Superior temporal gyrus (tissue), 1 donor: ENCODE data around the gene STMN3.
"Not testable (repeated sequence)": the region's sequence is repeated elsewhere in the genome, so short reads cannot be mapped to it uniquely, and the experiment has no call there.

Source experiments
- DNase-seq: peaks from one replicate; pipeline ENCODE4 v3.0.0-alpha.2; 2016; ENCODE audit errors: extremely low spot score

STMN3 gene

DNA sequence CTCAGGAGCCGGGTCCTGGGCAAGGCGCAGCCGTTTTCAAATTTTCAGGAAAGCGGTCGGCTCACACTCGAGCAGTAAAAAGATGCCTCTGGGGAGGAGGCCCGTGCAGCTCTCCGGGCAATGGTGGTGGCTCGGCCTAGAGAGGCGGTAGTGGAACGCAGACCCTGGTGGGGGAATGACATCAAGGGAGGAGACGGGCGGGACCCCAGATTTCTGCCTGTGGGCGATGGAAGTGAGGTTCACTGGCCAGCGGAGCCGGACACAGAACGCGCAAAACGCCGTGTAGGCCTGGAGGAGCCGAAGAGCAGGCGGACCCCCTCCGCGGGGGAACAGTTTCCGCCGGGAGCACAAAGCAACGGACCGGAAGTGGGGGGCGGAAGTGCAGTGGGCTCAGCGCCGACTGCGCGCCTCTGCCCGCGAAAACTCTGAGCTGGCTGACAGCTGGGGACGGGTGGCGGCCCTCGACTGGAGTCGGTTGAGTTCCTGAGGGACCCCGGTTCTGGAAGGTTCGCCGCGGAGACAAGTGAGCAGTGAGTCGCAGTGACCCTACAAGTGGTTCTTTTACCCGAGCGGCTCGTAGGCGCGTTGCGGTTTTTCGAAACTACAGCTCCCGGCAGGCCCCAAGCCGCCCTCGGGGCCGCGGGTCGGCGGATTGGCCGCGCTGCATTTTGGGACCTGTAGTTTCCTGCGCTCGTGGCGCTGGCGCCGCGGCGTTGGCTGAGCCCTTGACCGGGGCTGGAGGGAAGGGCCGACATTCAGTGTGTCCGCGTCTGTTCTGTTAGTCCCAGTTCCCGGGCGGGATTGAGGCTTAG, 4.9 kb upstream of the STMN3 start, which contains the start of gene RTEL1:
Gene RTEL1 (plus strand): TSS at position 376 of the 812 bp plus-strand sequence. CDS start 1,091 bp downstream, outside the sequence.
- peak; percentile 94 for DNase-seq

DNA sequence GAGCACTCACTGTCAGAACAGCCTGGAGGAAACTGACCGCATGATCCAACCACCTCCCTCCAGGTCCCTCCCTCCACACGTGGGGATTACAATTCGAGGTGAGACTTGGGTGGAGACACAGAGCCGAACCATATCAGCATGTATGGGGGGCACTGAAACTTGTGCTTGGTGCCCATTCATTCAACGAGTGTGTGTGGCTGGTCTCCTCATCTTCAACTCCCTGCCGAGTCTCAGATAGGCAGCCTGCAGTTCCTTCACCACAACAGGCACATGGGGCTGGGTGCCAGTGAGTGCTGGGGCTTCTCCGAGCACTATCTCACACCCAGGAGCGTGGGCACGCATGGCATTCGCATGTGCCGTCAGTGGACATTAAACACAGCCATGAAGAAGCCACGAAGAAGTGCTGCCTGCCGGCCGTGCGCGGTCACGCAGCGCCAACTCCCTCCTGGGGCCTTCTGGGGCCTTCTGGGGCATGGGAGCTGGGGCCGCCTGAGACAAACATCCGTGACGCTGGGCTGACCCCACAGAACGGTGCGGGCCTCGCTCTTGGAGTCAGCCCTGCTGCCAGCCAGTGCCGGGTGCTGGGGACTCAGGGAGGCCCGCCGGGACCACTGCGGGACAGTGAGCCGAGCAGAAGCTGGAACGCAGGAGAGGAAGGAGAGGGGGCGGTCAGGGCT, 4.2 kb upstream of the STMN3 start:
- no peak for DNase-seq

DNA sequence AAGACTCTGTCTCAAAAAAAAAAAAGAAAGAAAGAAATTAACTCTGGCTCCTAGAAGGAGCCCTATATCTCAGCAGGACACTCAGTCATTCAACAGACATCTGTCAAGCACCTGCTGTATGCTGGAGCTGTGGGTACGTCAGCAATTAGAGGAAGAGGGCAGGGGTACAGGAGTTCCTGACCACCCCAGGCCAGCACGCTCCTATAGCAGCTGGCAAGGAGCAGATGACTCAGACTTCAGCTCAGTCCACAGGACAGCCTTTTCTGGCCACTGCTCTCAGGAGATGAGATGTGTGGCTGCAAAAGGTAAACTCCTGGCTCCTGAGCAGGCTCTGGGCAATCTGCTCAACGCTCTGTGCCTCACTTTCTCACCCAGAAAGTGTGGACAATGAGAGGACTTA, 3.2 kb upstream of the STMN3 start:
- DNase-seq: no peak

DNA sequence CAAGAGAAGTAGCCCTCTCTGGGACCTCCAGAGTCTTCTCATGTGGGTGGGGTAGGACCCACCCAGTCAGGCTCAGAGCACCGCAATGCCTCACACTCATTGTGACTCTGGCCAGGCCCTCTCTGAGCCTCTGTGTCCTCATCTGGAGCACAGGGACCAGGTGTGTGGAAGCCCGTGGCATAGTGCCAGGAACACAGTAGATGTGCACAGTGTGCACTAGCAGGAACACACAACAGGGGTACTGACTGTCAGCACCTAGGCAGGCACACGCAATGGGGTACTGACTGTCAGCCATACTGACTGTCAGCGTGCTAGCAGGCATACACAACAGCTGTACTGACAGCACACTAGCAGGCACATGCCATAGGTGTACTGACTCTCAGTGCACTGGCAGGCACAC, 2.0 kb upstream of the STMN3 start:
- DNase-seq: no peak

DNA sequence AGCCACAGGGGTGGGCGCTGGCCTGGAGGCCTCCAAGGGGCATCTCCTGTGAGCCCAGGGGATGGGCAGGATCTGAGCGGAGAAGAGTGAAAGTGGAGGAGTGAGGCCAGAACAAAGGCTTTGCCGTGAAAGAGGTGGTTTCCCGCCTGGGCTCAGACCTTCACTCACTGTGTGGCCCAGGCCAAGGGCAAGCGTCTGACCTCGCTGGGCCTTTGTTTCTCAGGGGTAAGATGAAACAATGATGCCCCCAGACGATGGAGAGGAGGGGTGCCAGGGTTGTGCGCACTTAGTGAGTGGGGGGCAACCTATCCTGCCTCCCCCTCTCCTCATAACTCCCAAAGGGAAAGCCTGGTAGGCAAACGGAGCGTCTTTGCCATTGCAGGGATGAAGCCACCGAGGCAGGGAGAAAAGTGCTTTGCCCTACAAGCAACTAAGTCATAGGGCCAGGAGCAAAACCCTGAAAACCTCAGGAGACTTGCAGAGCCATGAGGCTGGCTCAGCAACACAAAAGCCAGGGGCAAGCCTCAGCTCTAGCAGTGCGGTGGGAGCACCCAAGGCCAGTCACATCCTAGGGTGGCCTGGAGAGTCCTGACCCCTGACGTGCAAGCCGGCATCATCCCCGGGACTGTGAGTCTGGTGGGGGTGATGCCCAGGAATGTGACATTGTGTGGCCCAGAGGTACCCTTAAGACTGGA, 897 bp upstream of the STMN3 start:
- DNase-seq: no peak

DNA sequence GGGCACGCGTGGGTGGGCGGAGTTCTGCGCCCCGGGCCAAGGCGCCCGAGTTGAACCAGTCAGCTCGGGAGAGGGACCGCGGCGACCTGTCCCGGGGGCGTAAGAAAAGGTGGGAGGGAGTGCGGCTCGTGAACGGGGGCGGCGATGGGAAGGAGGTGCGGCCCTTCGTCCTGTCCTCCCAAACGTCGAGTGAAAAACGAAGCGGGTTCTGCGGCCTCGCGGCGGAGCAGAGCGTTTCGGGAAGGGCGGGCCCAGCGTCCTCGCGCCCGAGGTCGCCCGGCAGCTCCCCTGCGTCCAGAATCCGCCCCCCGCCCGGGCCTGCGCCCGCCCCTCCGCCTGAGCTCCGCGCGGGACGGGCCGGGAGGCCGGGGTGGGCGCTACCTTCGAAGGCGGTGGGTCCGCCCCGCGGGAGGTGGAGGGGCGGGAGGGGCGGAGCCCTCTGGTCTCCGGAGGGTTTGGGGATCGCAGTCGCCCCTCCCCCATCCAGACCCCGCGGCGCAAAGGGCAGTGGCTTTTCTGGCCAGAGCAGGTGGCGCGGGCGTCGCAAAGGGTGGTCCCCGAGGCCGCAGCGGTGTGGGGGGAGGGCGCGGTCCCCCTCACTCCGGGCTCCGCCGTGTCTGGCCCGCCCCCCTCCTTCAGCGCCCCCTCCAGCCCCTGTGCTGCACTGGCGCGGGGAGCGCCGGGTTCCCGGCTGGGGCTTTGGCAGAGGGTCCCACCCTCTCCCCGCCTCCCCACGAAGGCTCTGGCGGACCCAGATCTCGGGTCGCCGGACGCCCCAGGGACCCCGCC, 838 bp downstream of the STMN3 start:
- DNase-seq: no peak

DNA sequence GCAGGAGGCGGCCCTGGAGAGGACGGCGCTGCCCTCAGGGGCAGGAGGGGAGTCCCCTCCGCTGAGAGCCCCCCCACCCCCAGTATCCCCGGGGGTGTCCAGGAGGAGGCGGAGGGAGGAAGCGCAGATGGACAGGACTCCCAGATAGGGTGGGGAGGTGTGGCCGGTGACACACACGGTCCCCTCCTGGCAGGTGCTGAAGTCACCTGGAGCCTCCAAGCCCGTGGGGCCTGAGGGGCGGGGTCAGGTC, 1.4 kb downstream of the STMN3 start:
- DNase-seq: no peak

DNA sequence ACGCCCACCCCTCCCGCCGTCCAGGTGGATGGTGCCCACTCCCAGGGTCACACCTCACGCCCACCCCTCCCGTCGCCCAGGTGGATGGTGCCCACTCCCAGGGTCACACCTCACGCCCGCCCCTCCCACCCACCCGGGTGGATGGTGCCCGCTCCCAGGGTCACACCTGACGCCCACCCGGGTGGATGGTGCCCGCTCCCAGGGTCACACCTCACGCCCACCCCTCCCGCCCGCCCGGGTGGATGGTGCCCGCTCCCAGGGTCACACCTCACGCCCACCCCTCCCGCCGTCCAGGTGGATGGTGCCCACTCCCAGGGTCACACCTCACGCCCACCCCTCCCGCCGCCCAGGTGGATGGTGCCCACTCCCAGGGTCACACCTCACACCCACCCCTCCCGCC, 2.7 kb downstream of the STMN3 start:
- not testable (repeated sequence) for DNase-seq

DNA sequence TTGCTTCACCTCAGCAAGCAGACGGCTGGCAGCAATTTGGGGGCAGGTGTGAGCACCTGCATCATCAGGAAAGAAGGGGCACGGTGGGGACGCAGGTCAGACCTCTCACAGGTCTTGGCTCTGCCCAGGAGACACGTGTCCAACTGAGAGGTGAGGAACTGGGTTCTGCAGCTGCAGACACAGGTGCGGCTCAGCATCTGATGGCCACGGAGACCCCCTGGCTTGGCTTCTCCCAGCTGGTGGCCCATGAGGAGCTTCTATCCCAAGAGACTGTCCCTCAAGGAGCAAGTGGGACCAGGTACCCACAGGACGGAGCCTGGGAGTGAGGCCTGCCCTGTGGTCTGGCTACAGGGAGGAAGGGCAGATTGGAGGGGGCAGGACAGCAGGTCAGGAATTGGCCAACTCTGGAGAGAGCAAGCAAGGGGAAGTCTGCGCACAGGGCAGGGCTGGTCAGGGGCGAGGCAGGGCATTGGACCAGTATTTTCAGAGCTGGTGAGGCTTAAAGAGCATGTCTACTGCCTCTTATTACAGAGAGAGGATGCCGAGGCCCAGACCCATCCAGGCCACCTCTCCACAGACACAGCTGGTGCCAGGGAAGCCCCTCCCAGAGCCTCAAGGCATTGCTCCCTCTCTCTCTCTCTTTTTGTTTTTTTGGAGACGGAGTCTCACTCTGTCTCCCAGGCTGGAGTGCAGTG, 4.2 kb downstream of the STMN3 start:
- DNase-seq: no peak

DNA sequence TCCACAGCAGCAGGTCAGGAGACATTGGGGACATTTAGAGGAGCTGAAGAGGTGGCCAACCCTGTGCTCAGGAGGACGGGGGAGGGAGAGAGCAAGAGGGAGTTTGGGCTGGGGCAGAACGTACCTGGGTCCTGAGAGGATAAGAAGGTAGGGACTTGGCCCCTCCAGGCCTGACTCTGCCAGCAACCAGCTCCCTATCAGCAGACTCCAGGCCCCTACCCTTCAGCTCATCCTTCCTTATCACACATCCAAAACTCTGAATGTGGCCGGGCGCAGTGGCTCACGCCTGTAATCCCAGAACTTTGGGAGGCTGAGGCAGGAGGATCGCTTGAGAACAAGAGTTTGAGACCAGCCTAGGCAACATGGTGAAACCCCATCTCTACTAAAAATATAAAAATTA, 5.0 kb downstream of the STMN3 start:
- DNase-seq: no peak

DNA sequence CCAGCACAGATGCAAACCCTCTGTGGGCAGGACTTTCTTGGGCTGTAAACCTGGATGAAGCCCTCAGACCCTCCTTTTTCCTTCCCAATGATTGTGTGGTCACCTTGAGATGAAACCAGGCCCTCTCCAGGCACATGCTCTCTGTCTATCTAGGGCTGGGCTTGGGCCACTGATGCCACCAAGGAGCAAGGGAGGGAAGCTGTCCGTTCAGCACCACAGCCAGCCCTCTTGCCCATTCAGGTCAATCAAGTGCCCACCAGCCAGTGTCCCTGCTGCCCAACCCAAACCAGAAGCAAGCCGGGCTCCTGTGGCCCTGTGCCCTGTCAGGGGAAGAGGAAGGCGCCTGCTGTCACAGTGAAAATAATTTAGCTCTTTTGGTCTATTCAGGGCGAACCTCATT, 8.0 kb downstream of the STMN3 start:
- no peak for DNase-seq

DNA sequence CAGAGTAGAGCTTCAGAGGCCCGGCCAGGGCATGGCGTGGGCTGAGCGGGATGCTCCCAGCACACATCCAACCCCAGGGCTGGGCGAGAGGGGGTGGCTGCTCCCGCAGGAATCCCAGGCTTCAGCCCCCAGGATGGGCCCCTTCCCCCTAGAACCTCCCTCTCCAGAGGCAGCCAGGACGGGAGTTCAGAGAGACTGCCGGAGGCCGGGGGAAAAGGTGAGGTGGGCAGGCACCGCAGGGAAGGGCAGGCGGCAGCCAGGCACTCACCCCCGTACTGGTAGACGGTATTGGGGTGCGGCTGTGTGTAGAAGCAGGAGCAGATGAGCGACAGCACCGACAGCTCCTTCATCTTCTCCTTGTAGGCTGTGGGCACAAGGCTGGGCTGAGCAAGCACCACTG, 9.3 kb downstream of the STMN3 start:
- DNase-seq: no peak

DNA sequence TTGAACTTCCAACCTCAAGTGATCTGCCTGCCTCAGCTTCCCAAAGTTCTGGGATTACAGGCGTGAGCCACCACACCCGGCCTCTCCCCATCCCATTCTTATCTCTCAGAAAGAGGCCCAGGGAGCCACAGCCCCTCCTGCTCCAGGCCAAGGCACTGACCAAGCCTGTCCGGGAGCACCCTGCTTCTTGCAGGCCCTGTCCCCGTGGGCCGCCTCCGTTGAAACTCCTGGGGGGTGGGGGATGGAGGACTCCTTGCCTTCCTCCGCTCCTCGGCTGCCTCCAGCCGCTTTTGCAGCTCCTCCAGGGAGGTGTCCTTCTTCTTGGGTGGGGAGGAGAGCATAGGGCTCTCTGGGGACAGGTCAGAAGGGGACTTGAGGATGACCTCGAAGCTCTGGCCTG, 9.7 kb downstream of the STMN3 start:
- DNase-seq: no peak

DNA sequence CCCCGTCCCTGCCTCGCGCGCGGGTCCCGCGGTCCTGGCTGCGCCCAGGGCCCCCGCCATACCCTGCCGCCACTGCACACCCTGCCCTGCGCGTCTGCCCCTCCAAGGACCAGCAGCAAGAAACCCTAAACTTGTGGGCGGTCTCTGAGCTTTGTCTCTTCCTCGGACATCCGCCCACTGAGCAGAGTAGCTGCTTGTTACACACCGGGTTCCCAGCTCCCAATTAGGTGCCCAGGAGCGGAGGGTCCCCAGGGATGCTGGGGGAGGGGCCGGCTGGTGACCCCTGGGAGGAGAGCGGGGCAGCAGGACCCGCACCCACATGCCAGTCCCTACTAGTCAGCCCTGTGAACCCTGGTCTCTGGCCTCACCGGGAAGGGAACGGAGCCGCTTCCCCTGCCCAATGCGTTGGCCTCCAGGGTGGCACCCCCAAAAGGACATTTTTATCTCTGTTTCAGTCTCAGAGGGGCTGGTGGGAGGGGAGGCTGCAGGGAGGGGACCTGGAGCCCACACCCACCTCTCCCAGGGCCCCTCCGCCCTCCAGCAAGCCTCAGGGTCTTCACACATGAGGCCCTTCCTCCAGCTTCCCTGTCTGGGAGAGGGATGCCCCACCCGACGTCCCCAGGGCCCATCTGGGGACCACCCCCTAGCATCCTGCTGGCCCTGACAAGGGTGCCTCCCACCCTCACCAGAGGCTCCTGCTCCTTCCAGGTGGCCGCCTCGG, 10.5 kb downstream of the STMN3 start:
- DNase-seq: no peak

DNA sequence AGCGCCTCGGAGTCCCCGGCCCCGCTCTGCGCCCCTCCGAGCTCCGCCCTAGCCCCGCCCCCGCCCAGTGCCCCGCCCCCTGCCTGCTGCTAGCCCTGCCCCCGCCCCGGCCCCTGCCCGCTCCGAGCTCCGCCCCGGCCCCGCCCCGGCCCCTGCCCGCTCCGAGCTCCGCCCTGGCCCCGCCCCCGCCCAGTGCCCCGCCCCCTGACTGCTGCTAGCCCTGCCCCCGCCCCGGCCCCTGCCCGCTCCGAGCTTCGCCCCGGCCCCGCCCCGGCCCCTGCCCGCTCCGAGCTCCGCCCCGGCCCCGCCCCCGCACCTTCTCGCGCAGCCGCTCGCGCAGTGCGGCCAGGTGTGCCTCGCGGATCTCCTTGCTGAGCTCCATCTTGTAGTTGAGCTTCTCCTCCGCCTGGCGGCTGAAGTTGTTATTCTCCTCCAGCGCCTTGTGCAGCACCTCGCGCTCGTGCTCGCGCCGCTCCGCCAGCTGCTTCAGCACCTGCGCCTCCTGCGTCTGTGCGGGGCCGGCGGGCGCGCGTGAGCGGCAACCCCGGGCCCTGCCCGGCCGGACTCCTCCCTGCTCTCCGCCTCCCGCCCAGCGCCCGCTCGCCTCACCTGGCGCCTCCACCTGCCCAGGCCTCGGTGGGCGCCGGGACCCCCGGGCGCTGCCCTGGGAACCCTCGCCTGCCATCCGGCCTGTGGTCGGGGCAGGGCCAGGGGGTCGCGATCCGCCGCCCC, 11.3 kb downstream of the STMN3 start:
- DNase-seq: peak; percentile 31

DNA sequence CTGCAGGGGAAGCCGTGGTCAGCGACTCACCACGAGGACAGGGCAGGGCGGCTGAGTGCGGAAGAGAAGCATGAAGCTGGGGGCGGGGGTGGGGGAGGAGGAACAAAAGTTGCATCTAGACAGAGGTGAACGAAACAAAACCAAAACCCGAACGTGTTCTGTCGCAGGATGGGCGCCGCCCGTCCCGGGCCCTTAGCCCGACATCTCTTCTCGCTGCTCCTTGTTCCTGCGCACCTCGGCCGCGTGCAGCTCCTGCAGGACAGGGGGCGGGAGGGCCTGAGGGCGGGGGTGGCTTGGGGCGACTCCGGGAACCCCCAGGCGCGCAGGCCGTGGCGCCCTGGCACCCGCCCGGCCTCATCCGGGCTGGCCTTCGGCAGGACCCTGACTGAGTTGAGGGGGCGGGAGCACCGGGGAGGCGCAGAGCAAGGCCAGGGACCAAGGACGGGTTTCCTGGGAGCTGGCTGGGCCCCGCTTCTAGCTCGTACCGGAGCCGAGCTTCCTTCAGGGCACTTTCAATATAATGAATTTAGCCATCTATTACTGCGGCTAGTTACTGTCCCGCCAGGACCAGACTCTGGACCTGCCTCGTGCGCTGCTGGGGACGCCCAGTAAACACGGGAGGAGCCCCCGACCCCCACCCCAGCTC, 12.0 kb downstream of the STMN3 start:
- DNase-seq: no peak

DNA sequence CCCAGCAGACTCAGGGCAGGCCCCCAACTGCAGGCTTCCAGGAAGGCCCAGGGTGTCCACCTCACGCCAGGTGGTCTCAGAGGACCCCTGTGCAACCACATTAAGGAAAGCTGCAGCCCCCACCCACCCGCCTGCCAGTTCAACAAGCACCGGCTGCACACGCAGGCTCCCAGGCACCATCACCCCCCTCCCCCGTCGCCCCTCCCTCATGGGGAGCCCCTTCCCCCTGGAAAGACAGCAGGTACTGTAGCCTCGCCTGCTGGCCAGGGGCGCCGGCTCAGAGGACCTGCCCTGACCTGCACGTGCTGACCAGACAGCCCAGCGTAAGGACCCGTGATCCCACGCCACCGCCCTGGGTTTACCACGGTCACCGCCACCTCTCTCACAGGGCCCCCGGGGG, 12.5 kb downstream of the STMN3 start:
- not testable (repeated sequence) for DNase-seq

DNA sequence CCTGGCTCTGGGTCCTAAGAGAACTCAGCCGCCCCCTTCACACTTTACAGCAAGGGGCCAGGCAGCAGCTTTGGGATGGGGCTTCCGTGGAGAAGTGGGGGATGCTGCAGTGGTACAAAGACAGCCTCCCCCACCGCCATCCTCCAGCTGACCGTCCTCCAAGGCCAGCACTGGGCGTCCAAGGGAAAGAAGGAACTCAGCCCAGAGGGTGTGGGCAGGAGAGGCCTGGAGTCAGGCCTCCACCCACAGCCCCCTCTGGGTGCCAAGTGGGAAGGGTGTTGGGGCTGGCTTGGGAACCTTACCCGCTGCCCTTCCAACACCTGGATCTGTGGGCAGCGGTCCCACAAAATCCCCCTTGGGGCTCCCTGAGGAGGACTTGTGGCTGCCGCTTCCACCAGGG, 13.1 kb downstream of the STMN3 start:
- no peak for DNase-seq

DNA sequence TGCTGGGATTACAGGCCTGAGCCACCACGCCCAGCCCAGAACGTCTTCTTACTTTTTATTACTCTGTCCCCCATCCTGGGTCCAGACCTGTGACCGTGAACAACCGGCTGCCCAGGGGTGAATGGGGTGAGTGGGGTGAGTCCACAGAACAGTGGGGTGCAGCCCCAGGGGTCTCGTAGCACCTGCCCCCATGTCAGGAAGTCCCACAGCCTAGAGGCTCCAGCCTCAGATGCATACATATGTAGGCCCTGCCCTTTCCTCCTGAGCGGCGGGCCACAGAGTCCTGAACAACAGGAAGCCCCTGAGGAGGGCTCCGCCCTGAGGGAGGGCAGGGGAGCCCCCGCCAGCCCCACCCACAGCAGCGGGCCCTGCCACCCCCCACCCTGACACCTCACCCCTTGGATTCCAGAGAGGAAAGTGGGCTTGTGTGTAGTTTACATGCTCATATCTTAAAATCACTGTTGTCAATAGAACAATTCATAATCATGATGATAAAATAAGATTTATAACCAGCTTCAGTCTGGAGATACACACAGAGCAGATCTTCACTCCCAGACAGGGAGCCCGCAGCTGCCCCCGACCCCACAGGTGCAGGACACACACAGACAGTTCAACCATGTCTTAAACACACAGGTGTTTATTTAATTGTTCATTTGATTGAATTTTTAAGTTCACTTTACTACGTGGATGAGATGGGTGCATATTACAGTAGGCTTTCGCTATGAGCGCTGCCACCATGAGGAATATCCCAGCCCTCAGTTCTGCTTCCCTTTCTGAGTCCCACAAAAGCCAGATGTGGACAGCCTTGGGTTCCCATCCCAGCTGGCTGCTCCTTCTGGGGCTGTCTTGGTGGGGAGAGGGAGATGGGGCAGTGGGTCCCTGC, 13.9 kb downstream of the STMN3 start:
- DNase-seq: no peak
